HL-60 (cell line): ENCODE measurements around the gene RILP.

Source experiments
- TF ChIP-seq, protein P1 (sequence below): IDR thresholded peaks from 2 replicates; pipeline ENCODE4 v1.6.1; 2012; ENCODE audit warnings: low read depth; ENCODE audit not compliant: insufficient replicate concordance
- TF ChIP-seq, protein P2 (sequence below): IDR thresholded peaks from one replicate; pipeline ENCODE4 v1.5.1; 2011; ENCODE audit warnings: low read length, control low read depth, inconsistent platforms; ENCODE audit not compliant: insufficient read depth

DNA sequence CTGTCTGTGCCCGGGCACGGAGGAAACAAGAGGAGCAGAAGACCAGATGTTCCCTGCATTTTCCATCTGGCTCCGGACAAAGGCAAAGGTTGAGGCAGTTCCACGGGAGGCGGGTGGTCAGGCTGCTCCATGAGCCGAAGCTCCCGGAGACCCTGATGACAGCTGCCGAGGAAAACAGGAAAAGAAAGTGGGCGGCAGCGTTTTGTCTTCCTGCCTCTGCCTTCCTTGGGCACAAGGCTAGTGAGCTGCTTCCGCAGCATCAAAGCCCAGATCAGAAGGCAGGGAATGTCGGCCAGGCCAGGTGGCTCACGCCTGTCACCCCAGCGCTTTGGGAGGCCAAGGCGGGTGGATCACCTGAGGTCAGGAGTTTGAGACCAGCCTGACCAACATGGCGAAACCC, 37.3 kb downstream of the RILP start:
- TF ChIP-seq, protein P1, sequence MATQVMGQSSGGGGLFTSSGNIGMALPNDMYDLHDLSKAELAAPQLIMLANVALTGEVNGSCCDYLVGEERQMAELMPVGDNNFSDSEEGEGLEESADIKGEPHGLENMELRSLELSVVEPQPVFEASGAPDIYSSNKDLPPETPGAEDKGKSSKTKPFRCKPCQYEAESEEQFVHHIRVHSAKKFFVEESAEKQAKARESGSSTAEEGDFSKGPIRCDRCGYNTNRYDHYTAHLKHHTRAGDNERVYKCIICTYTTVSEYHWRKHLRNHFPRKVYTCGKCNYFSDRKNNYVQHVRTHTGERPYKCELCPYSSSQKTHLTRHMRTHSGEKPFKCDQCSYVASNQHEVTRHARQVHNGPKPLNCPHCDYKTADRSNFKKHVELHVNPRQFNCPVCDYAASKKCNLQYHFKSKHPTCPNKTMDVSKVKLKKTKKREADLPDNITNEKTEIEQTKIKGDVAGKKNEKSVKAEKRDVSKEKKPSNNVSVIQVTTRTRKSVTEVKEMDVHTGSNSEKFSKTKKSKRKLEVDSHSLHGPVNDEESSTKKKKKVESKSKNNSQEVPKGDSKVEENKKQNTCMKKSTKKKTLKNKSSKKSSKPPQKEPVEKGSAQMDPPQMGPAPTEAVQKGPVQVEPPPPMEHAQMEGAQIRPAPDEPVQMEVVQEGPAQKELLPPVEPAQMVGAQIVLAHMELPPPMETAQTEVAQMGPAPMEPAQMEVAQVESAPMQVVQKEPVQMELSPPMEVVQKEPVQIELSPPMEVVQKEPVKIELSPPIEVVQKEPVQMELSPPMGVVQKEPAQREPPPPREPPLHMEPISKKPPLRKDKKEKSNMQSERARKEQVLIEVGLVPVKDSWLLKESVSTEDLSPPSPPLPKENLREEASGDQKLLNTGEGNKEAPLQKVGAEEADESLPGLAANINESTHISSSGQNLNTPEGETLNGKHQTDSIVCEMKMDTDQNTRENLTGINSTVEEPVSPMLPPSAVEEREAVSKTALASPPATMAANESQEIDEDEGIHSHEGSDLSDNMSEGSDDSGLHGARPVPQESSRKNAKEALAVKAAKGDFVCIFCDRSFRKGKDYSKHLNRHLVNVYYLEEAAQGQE, result no peak
- TF ChIP-seq, protein P2, sequence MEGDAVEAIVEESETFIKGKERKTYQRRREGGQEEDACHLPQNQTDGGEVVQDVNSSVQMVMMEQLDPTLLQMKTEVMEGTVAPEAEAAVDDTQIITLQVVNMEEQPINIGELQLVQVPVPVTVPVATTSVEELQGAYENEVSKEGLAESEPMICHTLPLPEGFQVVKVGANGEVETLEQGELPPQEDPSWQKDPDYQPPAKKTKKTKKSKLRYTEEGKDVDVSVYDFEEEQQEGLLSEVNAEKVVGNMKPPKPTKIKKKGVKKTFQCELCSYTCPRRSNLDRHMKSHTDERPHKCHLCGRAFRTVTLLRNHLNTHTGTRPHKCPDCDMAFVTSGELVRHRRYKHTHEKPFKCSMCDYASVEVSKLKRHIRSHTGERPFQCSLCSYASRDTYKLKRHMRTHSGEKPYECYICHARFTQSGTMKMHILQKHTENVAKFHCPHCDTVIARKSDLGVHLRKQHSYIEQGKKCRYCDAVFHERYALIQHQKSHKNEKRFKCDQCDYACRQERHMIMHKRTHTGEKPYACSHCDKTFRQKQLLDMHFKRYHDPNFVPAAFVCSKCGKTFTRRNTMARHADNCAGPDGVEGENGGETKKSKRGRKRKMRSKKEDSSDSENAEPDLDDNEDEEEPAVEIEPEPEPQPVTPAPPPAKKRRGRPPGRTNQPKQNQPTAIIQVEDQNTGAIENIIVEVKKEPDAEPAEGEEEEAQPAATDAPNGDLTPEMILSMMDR, result no peak
